SH-SY5Y (cell line): ENCODE measurements around the gene PLCG2.

ENCODE experiments used
- GATA2 ChIP-seq: IDR thresholded peaks from 2 replicates; pipeline ENCODE4 v1.6.1; 2011; ENCODE audit warnings: mild to moderate bottlenecking, low read depth, low read length
- GATA3 ChIP-seq: IDR thresholded peaks from 2 replicates; pipeline ENCODE4 v1.6.1; 2011; ENCODE audit warnings: low read depth, mild to moderate bottlenecking, low read length, moderate library complexity

- TF ChIP-seq GATA2 (no peak), GATA3 (no peak)
These were observed 13.1 kb upstream of the PLCG2 start for GRCh38 chr16:81765969-81766368.
